H9 (cell line): ENCODE measurements around the gene TK2. TPM values are rescaled to one million over a fixed set of nuclear protein-coding genes. Genes with fewer than 3 reads are reported as not detected.

Experiments
- DNase-seq: peaks from one replicate; pipeline ENCODE4 v3.0.0-alpha.2; 2017
- H2AFZ ChIP-seq: one replicate; pipeline ENCODE4 v1.6.1; 2013; ENCODE audit warnings: mild to moderate bottlenecking, low read length, control low read depth, moderate library complexity
- H2AK5ac ChIP-seq: 2 replicates; pipeline ENCODE4 v1.6.1; 2013; ENCODE audit warnings: low read length, control low read depth, mixed read lengths; ENCODE audit not compliant: insufficient read length
- H2BK120ac ChIP-seq: one replicate; pipeline ENCODE4 v1.6.1; 2013; ENCODE audit warnings: low read depth, mild to moderate bottlenecking, low read length, control low read depth, inconsistent platforms; ENCODE audit not compliant: poor library complexity, severe bottlenecking
- H2BK12ac ChIP-seq: 2 replicates; pipeline ENCODE4 v1.6.1; 2013; ENCODE audit warnings: low read length, control low read depth, mixed read lengths, low read depth; ENCODE audit not compliant: insufficient read length
- H2BK15ac ChIP-seq: 2 replicates; pipeline ENCODE4 v1.6.1; 2013; ENCODE audit warnings: low read depth, low read length, control low read depth
- H2BK20ac ChIP-seq: one replicate; pipeline ENCODE4 v1.6.1; 2013; ENCODE audit warnings: low read depth, mild to moderate bottlenecking, low read length, control low read depth, inconsistent platforms; ENCODE audit not compliant: poor library complexity, severe bottlenecking
- H2BK5ac ChIP-seq: 2 replicates; pipeline ENCODE4 v1.6.1; 2013; ENCODE audit warnings: low read length, control low read depth, mixed read lengths; ENCODE audit not compliant: insufficient read length
- H3K14ac ChIP-seq: 2 replicates; pipeline ENCODE4 v1.6.1; 2013; ENCODE audit warnings: low read length, control low read depth; ENCODE audit not compliant: insufficient read depth
- H3K18ac ChIP-seq: 2 replicates; pipeline ENCODE4 v1.6.1; 2013; ENCODE audit warnings: low read depth, mild to moderate bottlenecking, mixed read lengths, low read length, control low read depth; ENCODE audit not compliant: insufficient read length
- H3K23ac ChIP-seq: 2 replicates; pipeline ENCODE4 v1.6.1; 2013; ENCODE audit warnings: low read length, control low read depth, mixed read lengths, low read depth; ENCODE audit not compliant: insufficient read length
- H3K23me2 ChIP-seq: 2 replicates; pipeline ENCODE4 v1.6.1; 2013; ENCODE audit warnings: low read depth, mild to moderate bottlenecking, mixed read lengths, low read length, control low read depth; ENCODE audit not compliant: insufficient read length, poor library complexity, severe bottlenecking
- H3K27ac ChIP-seq: 2 replicates; pipeline ENCODE4 v1.5.1; 2013; ENCODE audit warnings: low read length, control low read depth, mixed read lengths, low read depth; ENCODE audit not compliant: insufficient read length
- H3K27me3 ChIP-seq: 2 replicates; pipeline ENCODE4 v1.6.1; 2013; ENCODE audit warnings: low read length, control low read depth, inconsistent platforms; ENCODE audit not compliant: insufficient read depth
- H3K4ac ChIP-seq: 2 replicates; pipeline ENCODE4 v1.6.1; 2013; ENCODE audit warnings: low read depth, mild to moderate bottlenecking, control low read depth, inconsistent platforms, low read length, moderate library complexity
- H3K4me1 ChIP-seq: 2 replicates; pipeline ENCODE4 v1.6.1; 2013; ENCODE audit warnings: low read length, control low read depth, inconsistent platforms; ENCODE audit not compliant: insufficient read depth
- H3K4me2 ChIP-seq: 2 replicates; pipeline ENCODE4 v1.6.1; 2013; ENCODE audit warnings: low read length, control low read depth, mixed read lengths; ENCODE audit not compliant: insufficient read length, insufficient read depth
- H3K56ac ChIP-seq: 2 replicates; pipeline ENCODE4 v1.6.1; 2013; ENCODE audit warnings: low read depth, mild to moderate bottlenecking, mixed read lengths, low read length, control low read depth; ENCODE audit not compliant: insufficient read length
- H3K79me1 ChIP-seq: 2 replicates; pipeline ENCODE4 v1.6.1; 2013; ENCODE audit warnings: low read depth, mild to moderate bottlenecking, moderate library complexity, low read length, control low read depth, inconsistent platforms; ENCODE audit not compliant: insufficient read depth, poor library complexity, severe bottlenecking
- H3K79me2 ChIP-seq: 2 replicates; pipeline ENCODE4 v1.6.1; 2013; ENCODE audit warnings: low read length, control low read depth, inconsistent platforms; ENCODE audit not compliant: insufficient read depth
- H3K9ac ChIP-seq: 2 replicates; pipeline ENCODE4 v1.6.1; 2013; ENCODE audit warnings: low read length, control low read depth, mixed read lengths; ENCODE audit not compliant: insufficient read length; ENCODE audit errors: extremely low read depth
- H3K9me3 ChIP-seq: one replicate; pipeline ENCODE4 v1.6.1; 2013; ENCODE audit warnings: low read depth, low read length, inconsistent platforms; ENCODE audit not compliant: control insufficient read depth
- H3T11ph ChIP-seq: one replicate; pipeline ENCODE4 v1.6.1; 2013; ENCODE audit warnings: mild to moderate bottlenecking, low read length, control low read depth, inconsistent platforms
- H4K20me1 ChIP-seq: one replicate; pipeline ENCODE4 v1.6.1; 2013; ENCODE audit not compliant: control insufficient read depth, insufficient read length, insufficient read depth
- H4K5ac ChIP-seq: 2 replicates; pipeline ENCODE4 v1.6.1; 2013; ENCODE audit warnings: low read depth, mild to moderate bottlenecking, mixed read lengths, low read length, control low read depth; ENCODE audit not compliant: insufficient read length
- H4K8ac ChIP-seq: replicated peaks from 2 replicates; pipeline ENCODE4 v1.6.1; 2013; ENCODE audit warnings: low read length, control low read depth, mixed read lengths, low read depth; ENCODE audit not compliant: insufficient read length
- H4K91ac ChIP-seq: 2 replicates; pipeline ENCODE4 v1.6.1; 2013; ENCODE audit warnings: low read depth, mild to moderate bottlenecking, moderate library complexity, mixed read lengths, low read length, control low read depth; ENCODE audit not compliant: insufficient read length
- H3K27ac Mint-ChIP-seq, 3 experiments: 2 replicates in 2 of 3; 3 replicates in 1 of 3; pipeline ENCODE4 v1.8.0; 2020 to 2021; ENCODE audit warnings: mixed read lengths in 3 of 3, mild to moderate bottlenecking in 1 of 3, moderate library complexity in 1 of 3
- H3K27me3 Mint-ChIP-seq: 2 replicates; pipeline ENCODE4 v1.8.0; 2021; ENCODE audit warnings: low read depth, mild to moderate bottlenecking, moderate library complexity, mixed read lengths
- H3K36me3 Mint-ChIP-seq, 3 experiments: 2 replicates in 2 of 3; 3 replicates in 1 of 3; pipeline ENCODE4 v1.8.0; 2020 to 2021; ENCODE audit warnings: low read depth in 3 of 3, mixed read lengths in 3 of 3; ENCODE audit not compliant: insufficient read depth in 1 of 3
- H3K4me1 Mint-ChIP-seq, 2 experiments: 2 replicates each; pipeline ENCODE4 v1.8.0; 2020; ENCODE audit warnings: mixed read lengths in 2 of 2
- H3K4me3 Mint-ChIP-seq, 2 experiments: 2 replicates in 1 of 2; 3 replicates in 1 of 2; pipeline ENCODE4 v1.8.0; 2020 to 2021; ENCODE audit warnings: mild to moderate bottlenecking in 2 of 2, mixed read lengths in 2 of 2, moderate library complexity in 1 of 2
- H3K9me3 Mint-ChIP-seq, 2 experiments: 2 replicates in 1 of 2; 3 replicates in 1 of 2; pipeline ENCODE4 v1.8.0; 2020; ENCODE audit warnings: mild to moderate bottlenecking in 2 of 2, mixed read lengths in 2 of 2, moderate library complexity in 1 of 2
- CTCF ChIP-seq: fragments of 200-600 bp; sonication (generic); conservative IDR thresholded peaks from 3 replicates; pipeline ENCODE4 v1.8.0; 2021; ENCODE audit warnings: antibody characterized with exemption, mild to moderate bottlenecking
- WGBS: extraction: QIAGEN DNeasy Blood & Tissue Kit; methylation state at CpG from one replicate; pipeline ENCODE4 v1.1.7; 2013; ENCODE audit warnings: missing lambda C conversion rate, low lambda C conversion rate, mixed read lengths; ENCODE audit not compliant: insufficient read length; ENCODE audit errors: extremely low coverage; 5-methylcytosine and 5-hydroxymethylcytosine counted together
- total RNA-seq: library from RNA; stranded (reverse); gene quantifications from 2 replicates; pipeline ENCODE4 v1.2.1, GENCODE V29; 2021

TK2 gene
- total RNA-seq, 1 experiment from 2014 or later: 5.2 TPM

- H4K91ac ChIP-seq: no peak overlapping the region
- WGBS: no CpG with 5 or more reads among the region's 3 CpGs
- no peak overlapping the region for H2AFZ ChIP-seq
These were observed 46.3 kb downstream of the TK2 start for GRCh38 chr16:66503612-66504011.

More at GRCh38 chr16:66503612-66504011, 46.3 kb downstream of the TK2 start:
- Histone ChIP-seq H3K4me1 (no peaks in the 10 kb centered on the region), H3K79me1 (no peaks in the 10 kb centered on the region), H3K27ac (no peak overlapping the region), H4K5ac (no peak overlapping the region), H3K27me3 (no peaks in the 10 kb centered on the region), H3K4ac (no peak overlapping the region), H2BK12ac (no peak overlapping the region), H2BK120ac (no peak overlapping the region), H2AK5ac (no peak overlapping the region), H3K9ac (no peak overlapping the region), H3K23me2 (no peaks in the 10 kb centered on the region), H3K56ac (no peak overlapping the region), H4K8ac (no peak overlapping the region), H3K4me2 (no peak overlapping the region), H3T11ph (no peak overlapping the region), H3K14ac (no peak overlapping the region), H2BK20ac (no peak overlapping the region), H4K20me1 (no peaks in the 10 kb centered on the region), H2BK15ac (no peak overlapping the region), H3K23ac (no peak overlapping the region), H3K18ac (no peak overlapping the region), H2BK5ac (no peak overlapping the region), H3K9me3 (no peaks in the 10 kb centered on the region), H3K79me2 (no peaks in the 10 kb centered on the region)
- no peak for DNase-seq
- no peaks in the 10 kb centered on the region for H3K36me3 Mint-ChIP-seq
- H3K4me1 Mint-ChIP-seq: peaks cover 0 to 6% of the 10 kb centered on the region in 2 experiments; a peak in 2 of 4 replicates
- H3K9me3 Mint-ChIP-seq: no peaks in the 10 kb centered on the region
- H3K27me3 Mint-ChIP-seq: peaks cover 12% of the 10 kb centered on the region
- TF ChIP-seq CTCF: no peak
- no peak overlapping the region for H3K4me3 Mint-ChIP-seq
- H3K27ac Mint-ChIP-seq: no peak overlapping the region
